GM20000 (cell line): ENCODE data around the gene ZNF221.

Source experiments
- DNase-seq: peaks from one replicate; pipeline ENCODE4 v3.0.0; 2012; ENCODE audit warnings: low spot score
- CTCF ChIP-seq: IDR thresholded peaks from 2 replicates; pipeline ENCODE4 v1.5.1; 2012; ENCODE audit warnings: mild to moderate bottlenecking, control low read depth; ENCODE audit errors: extremely low read depth, missing control alignments

ZNF221 gene

DNA sequence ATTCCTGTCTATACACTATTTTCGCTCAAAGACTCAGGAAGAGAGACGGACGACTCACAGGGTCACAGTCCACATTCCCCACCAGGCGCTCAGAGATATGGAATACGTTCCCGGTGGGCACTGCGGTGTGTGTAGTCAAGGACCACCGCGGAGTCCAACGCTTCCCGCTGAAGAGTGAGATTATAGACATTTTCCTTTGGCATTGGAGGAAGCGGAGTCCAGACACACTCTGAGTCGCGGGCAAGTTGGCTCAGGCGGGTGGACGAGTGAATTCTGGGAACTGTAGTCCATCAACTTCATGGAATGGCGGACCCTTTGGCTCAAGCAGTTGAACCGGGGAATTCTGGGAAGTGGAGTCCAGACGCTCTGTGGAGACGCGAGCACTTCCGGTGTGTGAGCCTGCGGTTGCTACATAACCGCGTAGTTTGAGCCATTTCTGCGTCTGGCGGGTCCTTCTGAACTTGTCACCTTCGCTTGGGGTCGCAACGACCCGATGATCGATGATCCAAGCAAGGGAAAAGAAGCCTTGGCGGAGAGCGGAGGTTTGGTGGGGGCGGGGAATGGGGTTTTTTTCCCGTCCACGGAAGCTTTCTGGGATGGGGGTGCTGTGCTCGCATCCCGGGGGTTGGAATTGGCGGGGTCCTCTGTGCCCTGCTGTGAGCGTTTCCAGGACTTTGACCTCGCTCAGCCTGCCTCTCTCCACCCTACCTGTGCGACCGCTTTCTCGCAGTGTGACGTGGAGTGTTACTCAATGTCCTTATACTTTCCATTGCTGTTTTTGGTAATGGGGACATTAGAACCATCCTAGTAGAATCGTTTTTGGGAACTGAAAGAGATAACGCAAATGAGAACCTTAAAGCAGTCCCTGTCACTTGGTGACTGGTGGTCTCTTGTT is 51.8 kb downstream of the ZNF221 start, which contains the start of gene ZNF230:
ZNF230 (plus strand) TSS at position 392 of the 895 bp plus-strand sequence. CDS start 4,122 bp downstream, outside the sequence.
- DNase-seq = peak; percentile 85
- no peak for TF ChIP-seq CTCF

DNA sequence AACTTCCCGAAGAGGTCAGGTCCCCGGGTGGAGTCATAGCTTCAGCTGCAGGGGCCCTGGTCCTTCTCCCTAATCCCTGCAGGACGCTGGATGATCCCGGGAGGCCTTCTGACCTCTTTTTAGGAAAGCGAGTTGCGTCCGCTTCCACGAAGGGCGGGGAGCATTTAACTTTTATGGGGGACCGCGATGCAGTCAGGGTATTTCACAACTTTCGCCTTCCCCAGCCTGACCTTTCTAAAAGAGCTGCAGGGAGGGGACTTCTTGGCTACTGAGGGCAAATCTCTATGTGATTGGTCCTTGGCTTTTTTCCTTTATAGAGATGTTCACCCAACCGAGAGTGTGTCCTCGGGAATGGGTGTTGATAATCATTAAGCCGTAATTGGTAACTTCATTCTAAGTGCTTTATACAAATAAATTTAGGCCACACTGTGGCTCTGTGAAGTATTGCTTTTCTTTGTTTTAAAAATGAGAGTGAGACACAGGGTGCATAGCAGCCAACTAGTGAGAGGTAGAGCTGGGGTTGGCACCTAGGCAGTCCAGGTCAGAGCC is 52.5 kb downstream of the ZNF221 start:
- peak; percentile 16 for DNase-seq
- TF ChIP-seq CTCF = no peak

GRCh38 chr19:44005973-44006372 is 54.9 kb downstream of the ZNF221 start:
- DNase-seq = no peak
- TF ChIP-seq CTCF = no peak

- TF ChIP-seq CTCF = no peak
Observed at GRCh38 chr19:44007473-44007872, 56.4 kb downstream of the ZNF221 start.

GRCh38 chr19:44010468-44010867 is 59.4 kb downstream of the ZNF221 start:
- no peak for DNase-seq
- no peak for TF ChIP-seq CTCF

More at GRCh38 chr19:44007473-44007872, 56.4 kb downstream of the ZNF221 start:
- no peak for DNase-seq
